PC-9 (cell line): Measurements from ENCODE around the gene GHR.

Experiments
- EZH2 ChIP-seq: fragments of 200-600 bp; sonication (generic); IDR thresholded peaks from 2 replicates; pipeline ENCODE4 v1.8.0; 2017; ENCODE audit warnings: antibody characterized with exemption, low read depth
- TF ChIP-seq, protein P1 (sequence below): fragments of 200-600 bp; sonication (generic); conservative IDR thresholded peaks from 2 replicates; pipeline ENCODE4 v1.6.1; 2017; ENCODE audit warnings: mixed run types, antibody characterized with exemption, mild to moderate bottlenecking, moderate library complexity

DNA sequence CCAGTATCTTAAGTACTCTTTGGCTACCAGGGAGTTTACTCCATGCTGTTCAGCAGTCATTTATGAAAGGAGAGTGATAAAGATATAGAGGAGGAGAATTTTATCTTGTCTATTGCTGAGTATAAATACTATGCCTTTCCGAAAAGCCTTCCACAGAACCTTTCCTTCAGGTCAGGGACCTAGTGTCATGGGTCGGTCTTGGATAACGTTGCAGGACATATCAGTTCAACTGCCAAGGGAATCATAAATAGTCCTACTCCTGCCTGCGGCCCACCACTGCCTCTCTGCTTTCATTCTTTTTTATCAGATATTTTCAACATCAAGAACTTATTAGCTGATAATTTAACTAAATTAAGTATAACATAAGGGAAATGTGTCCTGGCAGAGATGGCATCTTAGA lies 211.3 kb downstream of the GHR start:
- TF ChIP-seq, protein P1, sequence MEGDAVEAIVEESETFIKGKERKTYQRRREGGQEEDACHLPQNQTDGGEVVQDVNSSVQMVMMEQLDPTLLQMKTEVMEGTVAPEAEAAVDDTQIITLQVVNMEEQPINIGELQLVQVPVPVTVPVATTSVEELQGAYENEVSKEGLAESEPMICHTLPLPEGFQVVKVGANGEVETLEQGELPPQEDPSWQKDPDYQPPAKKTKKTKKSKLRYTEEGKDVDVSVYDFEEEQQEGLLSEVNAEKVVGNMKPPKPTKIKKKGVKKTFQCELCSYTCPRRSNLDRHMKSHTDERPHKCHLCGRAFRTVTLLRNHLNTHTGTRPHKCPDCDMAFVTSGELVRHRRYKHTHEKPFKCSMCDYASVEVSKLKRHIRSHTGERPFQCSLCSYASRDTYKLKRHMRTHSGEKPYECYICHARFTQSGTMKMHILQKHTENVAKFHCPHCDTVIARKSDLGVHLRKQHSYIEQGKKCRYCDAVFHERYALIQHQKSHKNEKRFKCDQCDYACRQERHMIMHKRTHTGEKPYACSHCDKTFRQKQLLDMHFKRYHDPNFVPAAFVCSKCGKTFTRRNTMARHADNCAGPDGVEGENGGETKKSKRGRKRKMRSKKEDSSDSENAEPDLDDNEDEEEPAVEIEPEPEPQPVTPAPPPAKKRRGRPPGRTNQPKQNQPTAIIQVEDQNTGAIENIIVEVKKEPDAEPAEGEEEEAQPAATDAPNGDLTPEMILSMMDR = no peak
- TF ChIP-seq EZH2 = no peak
